K562 treated with DMSO at 1 percent for 12 hours (cell line): ENCODE data around the gene PKN1. TPM values are rescaled to one million over a fixed set of nuclear protein-coding genes. Genes with fewer than 3 reads are reported as not detected.

ENCODE experiments used
- total RNA-seq: library from RNA; unstranded; fragments of 300-600 nt; gene quantifications from 2 replicates; pipeline ENCODE4 v1.2.3, GENCODE V29; 2022; ENCODE audit not compliant: insufficient read depth

PKN1 gene
- 253 and 267 TPM in 2 replicates for total RNA-seq

GRCh38 chr19:14432791-14433553, at the start of gene PKN1:
PKN1 (plus strand) TSS chr19:14433306; CDS start chr19:14433522, 216 bp downstream.

GRCh38 chr19:14419106-14419813, 13.8 kb upstream of the PKN1 start, which contains the start of gene DDX39A:
DDX39A (minus strand) TSS chr19:14419341; CDS start chr19:14413220, 6,121 bp downstream.

DNA sequence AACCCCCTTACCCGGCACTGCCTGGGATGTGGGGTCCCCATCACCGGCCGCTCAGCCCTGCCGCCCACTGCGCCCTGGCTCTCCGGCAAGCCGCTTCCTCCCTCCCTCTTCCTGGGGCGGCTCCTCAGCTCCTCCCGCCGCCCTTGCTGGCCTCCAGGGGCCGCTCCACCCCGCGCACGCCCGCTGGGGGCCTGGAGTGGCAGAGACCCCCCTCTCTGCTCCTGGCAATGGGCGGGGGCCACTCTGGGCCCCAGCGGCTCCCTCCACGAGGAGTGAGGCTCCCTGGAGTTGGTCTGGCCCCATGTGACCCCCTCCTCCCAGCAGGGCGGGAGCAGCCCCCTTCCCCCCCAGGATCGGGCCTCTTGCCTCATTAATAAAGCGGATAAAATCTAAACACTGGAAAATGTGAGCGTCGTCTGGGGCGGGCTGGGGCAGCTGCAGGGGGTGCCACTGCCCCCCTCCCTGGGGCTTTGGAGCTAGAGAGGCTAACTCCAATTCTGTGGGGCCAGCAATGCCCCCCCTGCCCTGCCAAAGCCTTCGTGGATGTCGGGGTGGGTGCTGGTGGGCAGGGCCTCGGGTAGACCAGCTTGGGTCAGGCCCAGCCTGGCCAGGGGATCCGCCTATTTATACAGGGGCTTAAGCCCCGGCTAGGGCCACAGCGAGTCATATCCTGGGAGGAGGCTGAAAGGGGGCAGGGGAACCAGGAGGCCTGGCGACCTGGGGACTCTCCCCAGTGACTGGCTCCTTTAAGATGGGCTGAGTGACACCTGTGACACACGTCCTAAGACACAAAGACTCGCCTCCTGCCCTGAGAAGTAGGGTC, 42.4 kb downstream of the PKN1 start, which contains the start of gene PTGER1:
TSS of gene PTGER1 (minus strand) at position 104 of the 823 bp plus-strand sequence. CDS start 1,034 bp downstream, outside the sequence.

DNA sequence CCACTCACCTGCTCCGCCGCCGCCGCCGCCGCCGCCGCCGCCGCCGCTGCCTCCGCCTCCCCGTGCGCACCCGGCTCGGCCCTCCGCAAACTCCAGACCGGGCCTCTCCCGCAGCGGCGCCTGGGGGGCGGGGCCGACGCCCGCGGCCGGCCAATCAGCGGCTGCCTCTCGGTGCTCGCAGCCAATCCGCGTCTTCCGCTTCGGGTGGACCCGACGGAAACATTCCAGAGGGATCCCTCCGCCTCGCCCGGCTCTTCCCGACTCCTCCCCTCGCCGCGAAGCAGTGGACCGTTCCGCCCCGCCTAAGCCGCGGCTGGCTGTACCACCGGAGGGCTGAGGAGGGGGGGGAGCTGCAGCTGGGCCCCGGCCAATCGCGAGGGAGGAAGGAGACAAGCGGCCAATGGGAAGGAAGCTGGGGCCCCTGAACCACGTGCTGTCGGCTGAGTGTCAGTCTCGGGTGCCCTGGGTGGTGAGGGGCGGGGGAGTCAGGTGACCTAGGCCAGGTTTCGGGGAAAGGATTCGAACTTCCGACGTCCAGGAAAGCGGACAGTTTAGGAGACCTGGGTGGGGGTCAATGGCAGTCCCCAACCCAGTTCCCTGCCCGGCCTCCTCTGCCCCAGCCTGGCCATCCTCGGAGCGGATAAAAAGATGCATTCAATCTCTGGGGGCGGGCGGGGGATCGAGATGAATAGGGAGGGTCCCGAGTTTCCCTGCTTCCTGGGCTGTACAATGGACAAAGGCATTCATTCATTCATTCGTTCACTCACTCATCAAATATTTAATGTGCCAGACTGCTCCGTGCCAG, 63.1 kb downstream of the PKN1 start, which contains the start of gene GIPC1:
TSS of gene GIPC1 (minus strand) at position 99 of the 805 bp plus-strand sequence. CDS start 13,151 bp downstream, outside the sequence.

DNA sequence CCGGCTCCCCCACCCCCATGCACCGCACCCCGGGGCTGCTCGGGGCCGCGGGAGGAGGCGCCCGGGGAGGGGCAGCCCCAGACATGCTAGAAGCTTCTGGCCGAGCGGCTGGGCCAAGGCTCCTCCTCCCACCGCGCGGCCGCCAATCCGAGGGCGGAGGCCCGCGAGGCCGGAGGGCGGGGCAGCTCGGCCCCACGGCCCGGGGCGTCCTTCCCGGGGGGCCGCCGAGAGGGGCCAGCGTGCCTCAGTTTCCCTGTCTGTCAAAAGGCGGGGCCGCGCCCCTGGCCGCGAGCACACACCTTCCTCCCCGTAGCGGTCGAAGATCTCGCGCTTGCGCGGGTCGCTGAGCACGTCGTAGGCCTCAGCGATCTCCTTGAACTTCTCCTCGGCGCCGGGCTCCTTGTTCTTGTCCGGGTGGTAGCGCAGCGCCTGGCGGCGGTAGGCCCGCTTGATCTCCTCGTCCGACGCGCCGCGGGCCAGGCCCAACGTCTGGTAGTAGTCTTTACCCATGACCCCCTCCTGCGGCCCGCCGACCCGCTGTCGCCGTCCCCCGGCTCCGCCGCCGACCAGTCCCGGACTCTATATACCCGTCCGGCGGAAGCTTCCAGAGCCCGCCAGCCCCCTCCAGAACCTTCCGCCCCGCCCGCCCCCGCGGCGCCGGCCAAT, 84.9 kb downstream of the PKN1 start, which contains the start of gene DNAJB1:
TSS of gene DNAJB1 (minus strand) at position 558 of the 666 bp plus-strand sequence. CDS start at position 510, 48 bp downstream.

Other genes starting within 250 kb of the PKN1 start
- 9.5 and 28.2 TPM in 2 replicates for gene ADGRL1, start 227.1 kb upstream of the PKN1 start, total RNA-seq
- 28.7 and 57.4 TPM in 2 replicates for gene ADGRE5, start 51.9 kb upstream of the PKN1 start, total RNA-seq
- gene DDX39A, start 14.0 kb upstream of the PKN1 start, total RNA-seq: 194 and 225 TPM in 2 replicates
- gene PTGER1, start 42.0 kb downstream of the PKN1 start, total RNA-seq: 1.0 TPM in 1 of 2 replicates, not detected in the other
- 135 and 169 TPM in 2 replicates for gene GIPC1, start 62.8 kb downstream of the PKN1 start, total RNA-seq
- gene DNAJB1, start 85.1 kb downstream of the PKN1 start, total RNA-seq: 91.5 and 142 TPM in 2 replicates
- 318 and 408 TPM in 2 replicates for gene TECR, start 96.3 kb downstream of the PKN1 start, total RNA-seq
- gene NDUFB7, start 138.8 kb downstream of the PKN1 start, total RNA-seq: 356 and 637 TPM in 2 replicates
- not detected in 2 replicates for gene CLEC17A, start 149.8 kb downstream of the PKN1 start, total RNA-seq
- not detected in 2 replicates for gene ADGRE3, start 241.5 kb downstream of the PKN1 start, total RNA-seq